ENCODE results near the gene PERP. TPM values are rescaled to one million over a fixed set of nuclear protein-coding genes. Genes with fewer than 3 reads are reported as not detected.

The PERP gene
- total and polyA plus RNA-seq, 3 experiments from 2014 or later, result 6.4 to 8.7 (median 8.0) TPM

DNA sequence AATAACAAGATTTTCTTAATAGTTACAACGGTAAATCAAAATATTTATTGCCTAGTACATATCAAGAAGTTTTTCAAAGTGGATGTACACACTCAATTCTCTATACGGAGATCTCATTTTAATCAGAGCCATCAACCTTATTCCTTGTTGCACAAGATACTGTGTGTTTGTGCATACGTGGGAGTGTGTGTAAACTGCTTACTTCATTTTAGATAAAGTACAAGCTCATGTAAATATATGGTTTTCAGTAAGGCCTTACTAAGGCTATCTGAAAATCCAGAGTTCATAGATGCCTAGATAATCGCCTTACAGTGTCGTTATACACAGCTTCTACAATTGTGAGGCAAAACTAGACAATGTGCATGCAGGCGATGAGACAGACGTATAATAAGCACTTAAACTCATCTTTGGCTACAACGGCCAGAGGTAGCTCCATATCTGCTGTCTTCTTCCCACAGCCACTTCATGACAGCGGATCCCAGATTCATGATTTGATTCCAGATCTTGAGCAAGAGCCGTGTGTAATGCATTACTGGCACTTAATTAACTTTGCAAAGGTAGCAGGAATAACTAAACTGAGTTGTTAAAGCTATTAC lies 2.5 kb downstream of the PERP start:
- no peak for DNase-seq
- H3K36me3 Mint-ChIP-seq, result peaks cover 0 to 4% (median 2%) of the 10 kb centered on the region in 3 donors
- ChIA-PET POLR2A (no interaction called here), CTCF (interaction anchor here (0.9 to 3.4 kb wide), 5 partner anchors 11 to 407 kb away, joined by 3 to 24 read pairs (median 17); no protein-coding TSS in a partner anchor)
- Histone ChIP-seq H3K9me3 (ENCODE audit: low read length) (no peaks in the 10 kb centered on the region), H3K36me3 (ENCODE audit: insufficient read depth, low read length) (no peaks in the 10 kb centered on the region), H3K27ac (ENCODE audit: low read depth, low read length) (no peak overlapping the region), H3K27me3 (ENCODE audit: insufficient read depth, low read length, poor library complexity, severe bottlenecking) (peaks cover 10% of the 10 kb centered on the region), H3K4me1 (ENCODE audit: insufficient read depth, low read length) (peaks cover 13% of the 10 kb centered on the region), H3K4me3 (ENCODE audit: low read length) (no peak overlapping the region)
- H3K27ac Mint-ChIP-seq, result no peak overlapping the region
- no peaks in the 10 kb centered on the region for H3K9me3 Mint-ChIP-seq
- peaks cover 22 to 40% (median 22%) of the 10 kb centered on the region in 3 donors for H3K4me1 Mint-ChIP-seq
- peak overlapping the region in 2 of 7 donors; percentile 15 to 44 for H3K4me3 Mint-ChIP-seq
- peaks cover 0 to 3% of the 10 kb centered on the region in 2 donors for H3K27me3 Mint-ChIP-seq

DNA sequence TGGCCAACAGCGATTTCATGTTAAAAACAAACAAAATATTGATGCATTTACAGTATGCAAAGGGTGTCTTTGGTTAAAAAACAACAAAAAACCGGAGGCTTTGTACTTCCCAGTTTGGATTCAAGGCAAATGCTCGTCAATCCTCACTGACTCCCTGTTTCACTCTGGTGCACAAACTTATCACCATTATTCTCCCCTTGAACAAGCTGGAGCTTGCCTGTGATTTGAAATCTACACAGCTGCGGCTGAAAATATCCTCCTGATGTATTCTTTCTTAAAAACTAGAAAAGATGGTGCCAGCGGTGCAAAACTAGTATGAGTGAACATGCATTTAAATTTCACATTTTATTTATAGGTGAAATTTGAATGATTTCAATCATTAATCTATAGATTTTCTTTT lies 3.3 kb downstream of the PERP start:
- peaks cover 0 to 3% of the 10 kb centered on the region in 2 donors for H3K27me3 Mint-ChIP-seq
- POLR2A ChIA-PET, result no interaction called here
- CTCF ChIA-PET, result interaction anchor here (1.7 to 3.4 kb wide), 3 partner anchors 97 to 399 kb away, joined by 3 to 20 read pairs (median 17); no protein-coding TSS in a partner anchor

DNA sequence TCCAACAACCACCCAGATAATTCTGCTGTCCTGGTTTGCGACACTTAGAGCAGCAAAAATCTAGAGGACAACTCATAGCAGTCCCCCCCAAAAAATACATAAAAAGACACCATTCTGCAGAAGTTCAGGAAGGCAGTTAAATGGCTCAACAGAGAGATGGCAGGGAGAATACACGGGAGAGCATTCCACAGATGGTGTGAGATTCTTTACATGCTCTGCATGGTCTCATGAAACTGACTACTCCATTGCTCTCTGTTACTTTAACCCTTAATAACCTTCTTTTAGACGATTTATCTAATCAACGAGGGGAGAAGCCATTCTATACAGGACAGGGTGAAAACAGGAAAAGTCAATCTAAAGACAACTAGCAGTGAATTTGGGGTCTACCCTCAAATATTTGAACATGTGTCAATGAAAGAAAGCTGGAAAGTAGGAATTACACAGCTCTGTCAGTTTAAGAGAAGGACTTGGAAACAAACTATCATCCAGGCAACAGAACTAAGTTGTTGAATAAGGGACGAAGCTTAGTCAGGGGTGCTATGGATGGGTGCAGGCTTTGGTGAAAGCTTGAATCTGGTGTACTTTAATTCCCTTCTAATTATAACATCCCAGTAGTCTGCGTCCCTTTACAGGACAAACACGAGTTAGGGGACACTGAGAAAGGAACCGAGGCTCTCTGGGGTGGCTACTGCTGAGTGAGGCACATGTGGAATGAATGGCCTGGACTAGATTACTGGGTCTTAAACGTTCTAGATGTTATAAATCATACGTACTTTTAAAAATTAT lies 5.1 kb downstream of the PERP start:
- Mint-ChIP-seq H3K9me3 (peaks cover 0 to 9% (median 2%) of the 10 kb centered on the region in 5 donors), H3K36me3 (peaks cover 2 to 15% (median 5%) of the 10 kb centered on the region in 3 donors), H3K4me1 (peaks cover 10 to 25% (median 12%) of the 10 kb centered on the region in 3 donors), H3K27ac (peak overlapping the region in 1 of 8 donors; percentile 13), H3K4me3 (no peak overlapping the region), H3K27me3 (no peaks in the 10 kb centered on the region)
- Histone ChIP-seq H3K4me1 (ENCODE audit: insufficient read depth, low read length) (peaks cover 5% of the 10 kb centered on the region), H3K4me3 (ENCODE audit: low read length) (no peak overlapping the region), H3K36me3 (ENCODE audit: insufficient read depth, low read length) (no peaks in the 10 kb centered on the region), H3K27ac (ENCODE audit: low read depth, low read length) (no peak overlapping the region), H3K27me3 (ENCODE audit: insufficient read depth, low read length, poor library complexity, severe bottlenecking) (peaks cover 8% of the 10 kb centered on the region), H3K9me3 (ENCODE audit: low read length) (no peaks in the 10 kb centered on the region)
- CTCF ChIA-PET, result no interaction called here
- no peak for DNase-seq
- POLR2A ChIA-PET, result no interaction called here

More for the DNA sequence above, 3.3 kb downstream of the PERP start:
- H3K4me1 ChIP-seq (ENCODE audit: insufficient read depth, low read length), result peaks cover 13% of the 10 kb centered on the region
- H3K9me3 Mint-ChIP-seq, result peaks cover 0 to 2% (median 0%) of the 10 kb centered on the region in 5 donors
- no peak for DNase-seq
- no peak overlapping the region for H3K4me3 ChIP-seq (ENCODE audit: low read length)
- no peak overlapping the region for H3K27ac Mint-ChIP-seq
- H3K9me3 ChIP-seq (ENCODE audit: low read length), result no peaks in the 10 kb centered on the region
- peaks cover 10% of the 10 kb centered on the region for H3K27me3 ChIP-seq (ENCODE audit: insufficient read depth, low read length, poor library complexity, severe bottlenecking)
- no peaks in the 10 kb centered on the region for H3K36me3 ChIP-seq (ENCODE audit: insufficient read depth, low read length)
- H3K27ac ChIP-seq (ENCODE audit: low read depth, low read length), result no peak overlapping the region
- H3K4me3 Mint-ChIP-seq, result peak overlapping the region in 1 of 7 donors; percentile 63
- peaks cover 18 to 34% (median 20%) of the 10 kb centered on the region in 3 donors for H3K4me1 Mint-ChIP-seq
- H3K36me3 Mint-ChIP-seq, result peaks cover 2 to 4% (median 3%) of the 10 kb centered on the region in 3 donors

DNA sequence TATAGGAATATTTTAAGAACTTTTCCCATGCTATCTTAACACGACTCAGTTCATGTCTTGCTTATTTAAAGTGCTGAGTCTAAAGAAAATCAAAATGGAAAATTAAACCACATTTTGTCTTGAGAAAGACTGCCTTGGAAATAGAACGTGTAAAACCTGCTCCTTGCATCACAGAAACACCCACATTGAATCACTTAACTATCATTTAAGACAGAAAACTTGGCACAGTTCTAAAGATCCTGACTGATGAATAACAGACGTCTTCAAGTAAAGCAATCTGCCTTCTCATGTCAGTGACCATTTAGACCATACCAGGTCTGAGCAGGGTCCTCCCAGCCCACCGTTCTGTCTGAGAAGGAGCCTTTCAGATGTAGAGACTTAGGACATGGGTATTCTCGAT lies 7.4 kb downstream of the PERP start:
- no peaks in the 10 kb centered on the region for H3K9me3 ChIP-seq (ENCODE audit: low read length)
- Mint-ChIP-seq H3K4me1 (peaks cover 0 to 3% (median 0%) of the 10 kb centered on the region in 3 donors), H3K9me3 (peaks cover 0 to 9% (median 2%) of the 10 kb centered on the region in 5 donors), H3K4me3 (no peak overlapping the region), H3K27me3 (no peaks in the 10 kb centered on the region), H3K36me3 (peaks cover 7 to 30% (median 21%) of the 10 kb centered on the region in 3 donors), H3K27ac (no peak overlapping the region)
- POLR2A ChIA-PET, result no interaction called here
- DNase-seq, result no peak
- CTCF ChIA-PET, result interaction anchor here (1.4 kb wide), 1 partner anchor 16 kb away, joined by 5 read pairs; no protein-coding TSS in a partner anchor
- no peaks in the 10 kb centered on the region for H3K27me3 ChIP-seq (ENCODE audit: insufficient read depth, low read length, poor library complexity, severe bottlenecking)
- H3K36me3 ChIP-seq (ENCODE audit: insufficient read depth, low read length), result no peaks in the 10 kb centered on the region
- H3K4me3 ChIP-seq (ENCODE audit: low read length), result no peak overlapping the region
- H3K27ac ChIP-seq (ENCODE audit: low read depth, low read length), result no peak overlapping the region
- H3K4me1 ChIP-seq (ENCODE audit: insufficient read depth, low read length), result no peaks in the 10 kb centered on the region

DNA sequence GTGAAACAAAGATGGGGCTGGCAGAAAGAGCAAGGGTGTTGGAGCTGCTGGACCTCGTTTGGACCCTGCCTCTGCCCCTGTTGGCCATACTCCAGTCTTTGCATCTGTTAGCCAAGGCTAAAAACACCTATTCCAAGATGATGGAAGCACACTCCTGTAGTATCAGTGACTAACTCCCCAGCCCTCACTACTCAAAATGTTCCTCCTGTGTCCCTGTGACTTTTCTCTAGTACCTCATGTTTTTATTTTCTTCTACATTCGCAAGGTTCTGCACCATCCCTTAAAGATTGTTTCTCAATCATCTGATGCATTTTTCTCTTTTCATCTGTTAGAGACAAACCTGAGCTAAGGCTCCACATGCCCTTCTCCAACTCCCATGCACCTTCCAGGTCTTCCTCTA lies 8.9 kb downstream of the PERP start:
- no peaks in the 10 kb centered on the region for H3K4me1 Mint-ChIP-seq
- peaks cover 0 to 9% (median 2%) of the 10 kb centered on the region in 5 donors for H3K9me3 Mint-ChIP-seq
- H3K36me3 Mint-ChIP-seq, result peaks cover 7 to 31% (median 25%) of the 10 kb centered on the region in 3 donors
- CTCF ChIA-PET, result no interaction called here
- Histone ChIP-seq H3K4me1 (ENCODE audit: insufficient read depth, low read length) (no peaks in the 10 kb centered on the region), H3K27ac (ENCODE audit: low read depth, low read length) (no peak overlapping the region), H3K36me3 (ENCODE audit: insufficient read depth, low read length) (no peaks in the 10 kb centered on the region), H3K9me3 (ENCODE audit: low read length) (no peaks in the 10 kb centered on the region), H3K4me3 (ENCODE audit: low read length) (no peak overlapping the region), H3K27me3 (ENCODE audit: insufficient read depth, low read length, poor library complexity, severe bottlenecking) (no peaks in the 10 kb centered on the region)
- POLR2A ChIA-PET, result no interaction called here
- no peak overlapping the region for H3K4me3 Mint-ChIP-seq
- DNase-seq, result no peak
- H3K27ac Mint-ChIP-seq, result no peak overlapping the region
- no peaks in the 10 kb centered on the region for H3K27me3 Mint-ChIP-seq

DNA sequence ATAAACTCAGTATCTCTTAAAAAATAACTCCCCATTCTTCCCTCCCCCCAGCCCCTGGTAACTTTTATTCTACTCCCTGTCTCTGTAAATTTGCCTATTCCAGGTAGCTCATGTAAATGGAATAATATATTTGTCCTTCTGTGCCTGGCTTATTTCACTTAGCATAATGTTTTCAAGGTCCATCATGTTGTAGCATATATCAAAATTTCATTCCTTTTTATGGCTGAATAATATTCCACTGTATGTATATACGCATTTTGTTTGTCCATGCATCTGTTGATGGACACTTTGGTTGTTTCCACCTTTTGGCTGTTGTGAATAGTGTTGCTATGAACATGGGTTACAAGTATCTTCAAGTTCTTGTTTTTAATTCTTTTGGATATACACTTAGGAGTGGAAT lies 13.0 kb downstream of the PERP start:
- Histone ChIP-seq H3K27ac (ENCODE audit: low read depth, low read length) (no peak overlapping the region), H3K27me3 (ENCODE audit: insufficient read depth, low read length, poor library complexity, severe bottlenecking) (no peaks in the 10 kb centered on the region), H3K4me3 (ENCODE audit: low read length) (no peak overlapping the region), H3K36me3 (ENCODE audit: insufficient read depth, low read length) (no peaks in the 10 kb centered on the region), H3K4me1 (ENCODE audit: insufficient read depth, low read length) (no peaks in the 10 kb centered on the region), H3K9me3 (ENCODE audit: low read length) (no peaks in the 10 kb centered on the region)
- no peak for DNase-seq
- ChIA-PET CTCF (no interaction called here), POLR2A (no interaction called here)
- Mint-ChIP-seq H3K4me1 (no peaks in the 10 kb centered on the region), H3K27ac (no peak overlapping the region), H3K4me3 (no peak overlapping the region), H3K36me3 (peaks cover 9 to 34% (median 31%) of the 10 kb centered on the region in 3 donors), H3K9me3 (peaks cover 0 to 9% (median 2%) of the 10 kb centered on the region in 5 donors), H3K27me3 (no peaks in the 10 kb centered on the region)

DNA sequence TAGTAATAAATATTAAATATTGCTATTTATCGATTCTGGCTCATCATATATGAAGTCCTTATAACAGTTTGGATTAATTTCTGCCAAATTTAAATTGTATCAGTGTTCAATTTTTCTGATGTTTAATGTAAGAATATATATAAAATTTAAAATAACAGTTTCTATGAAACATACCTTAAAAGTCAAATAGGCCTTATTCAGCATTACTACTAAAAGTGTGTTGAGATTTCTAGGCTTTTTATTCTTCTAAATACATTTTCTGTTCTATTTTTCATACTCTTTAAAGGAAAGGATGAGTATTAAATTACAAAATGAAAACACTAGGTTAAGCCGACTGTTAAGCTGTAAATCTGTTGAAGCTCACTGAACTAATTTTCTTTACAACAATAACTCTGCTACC lies 13.6 kb downstream of the PERP start:
- no peaks in the 10 kb centered on the region for H3K36me3 ChIP-seq (ENCODE audit: insufficient read depth, low read length)
- Mint-ChIP-seq H3K4me1 (no peaks in the 10 kb centered on the region), H3K4me3 (no peak overlapping the region), H3K9me3 (peaks cover 0 to 5% (median 2%) of the 10 kb centered on the region in 5 donors), H3K36me3 (peaks cover 9 to 34% (median 26%) of the 10 kb centered on the region in 3 donors), H3K27me3 (no peaks in the 10 kb centered on the region), H3K27ac (no peak overlapping the region)
- no peaks in the 10 kb centered on the region for H3K4me1 ChIP-seq (ENCODE audit: insufficient read depth, low read length)
- H3K4me3 ChIP-seq (ENCODE audit: low read length), result no peak overlapping the region
- H3K27me3 ChIP-seq (ENCODE audit: insufficient read depth, low read length, poor library complexity, severe bottlenecking), result no peaks in the 10 kb centered on the region
- POLR2A ChIA-PET, result no interaction called here
- DNase-seq, result no peak
- CTCF ChIA-PET, result no interaction called here
- H3K9me3 ChIP-seq (ENCODE audit: low read length), result no peaks in the 10 kb centered on the region
- H3K27ac ChIP-seq (ENCODE audit: low read depth, low read length), result no peak overlapping the region

DNA sequence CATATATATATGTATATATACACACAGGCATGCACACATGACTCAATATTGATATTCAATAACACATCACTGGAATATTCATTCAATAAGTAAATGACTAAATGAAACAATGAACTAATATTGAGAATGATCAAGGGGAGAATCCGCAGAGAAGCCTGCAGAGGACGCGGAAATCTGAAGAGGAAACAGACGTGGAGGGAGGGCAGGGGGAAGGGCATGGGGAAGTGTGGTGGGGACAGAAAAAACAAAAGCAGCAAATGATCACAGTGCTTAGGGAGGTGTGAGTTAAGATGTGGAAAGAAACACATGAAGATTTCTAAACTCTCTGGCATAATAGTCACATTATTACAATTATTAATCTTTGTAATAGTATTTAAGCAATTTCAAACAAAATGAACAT lies 14.5 kb downstream of the PERP start:
- H3K4me1 Mint-ChIP-seq, result no peaks in the 10 kb centered on the region
- CTCF ChIA-PET, result no interaction called here
- DNase-seq, result no peak
- no peak overlapping the region for H3K4me3 ChIP-seq (ENCODE audit: low read length)
- no peaks in the 10 kb centered on the region for H3K9me3 ChIP-seq (ENCODE audit: low read length)
- no peak overlapping the region for H3K27ac Mint-ChIP-seq
- no peaks in the 10 kb centered on the region for H3K4me1 ChIP-seq (ENCODE audit: insufficient read depth, low read length)
- no peaks in the 10 kb centered on the region for H3K36me3 ChIP-seq (ENCODE audit: insufficient read depth, low read length)
- H3K27me3 Mint-ChIP-seq, result peaks cover 0 to 1% of the 10 kb centered on the region in 2 donors
- H3K9me3 Mint-ChIP-seq, result no peaks in the 10 kb centered on the region
- no peak overlapping the region for H3K4me3 Mint-ChIP-seq
- POLR2A ChIA-PET, result no interaction called here
- H3K27ac ChIP-seq (ENCODE audit: low read depth, low read length), result no peak overlapping the region
- no peaks in the 10 kb centered on the region for H3K27me3 ChIP-seq (ENCODE audit: insufficient read depth, low read length, poor library complexity, severe bottlenecking)
- H3K36me3 Mint-ChIP-seq, result peaks cover 9 to 33% (median 16%) of the 10 kb centered on the region in 3 donors

All from CD8-positive, alpha-beta memory T cell (primary cell).